Adipose tissue (tissue), 3 donors: ENCODE results near the gene ATP7B. TPM values are rescaled to one million over a fixed set of nuclear protein-coding genes. Genes with fewer than 3 reads are reported as not detected.
"Not testable (repeated sequence)": the region's sequence is repeated elsewhere in the genome, so short reads cannot be mapped to it uniquely, and the experiment has no call there.

Source experiments
- H3K27ac ChIP-seq: one replicate; pipeline ENCODE4 v1.5.1; 2013; ENCODE audit warnings: low read depth, low read length
- WGBS, 3 donors: extraction: QIAGEN DNeasy Blood & Tissue Kit; methylation state at CpG; one replicate each; pipeline ENCODE4 v1.1.7; 2013; 5-methylcytosine and 5-hydroxymethylcytosine counted together
- polyA plus RNA-seq, 3 donors: library from polyadenylated mRNA; stranded (reverse); fragments of 200-250 nt; gene quantifications; one replicate each; pipeline ENCODE4 v1.2.3, GENCODE V29; 2013
- donor health status: healthy with polysubstance abuse.
- donor health status: Bipolar disorder and iron deficiency.
- donor health status: healthy.

ATP7B gene
- polyA plus RNA-seq, 3 donors, result 1.3 to 3.2 (median 2.4) TPM

GRCh38 chr13:51914137-51914493 is 97.1 kb downstream of the ATP7B start:
- WGBS, 3 donors, result 71 to 77% (median 73%) methylated on average over 7 of the region's 7 CpGs
- no peak overlapping the region for H3K27ac ChIP-seq

DNA sequence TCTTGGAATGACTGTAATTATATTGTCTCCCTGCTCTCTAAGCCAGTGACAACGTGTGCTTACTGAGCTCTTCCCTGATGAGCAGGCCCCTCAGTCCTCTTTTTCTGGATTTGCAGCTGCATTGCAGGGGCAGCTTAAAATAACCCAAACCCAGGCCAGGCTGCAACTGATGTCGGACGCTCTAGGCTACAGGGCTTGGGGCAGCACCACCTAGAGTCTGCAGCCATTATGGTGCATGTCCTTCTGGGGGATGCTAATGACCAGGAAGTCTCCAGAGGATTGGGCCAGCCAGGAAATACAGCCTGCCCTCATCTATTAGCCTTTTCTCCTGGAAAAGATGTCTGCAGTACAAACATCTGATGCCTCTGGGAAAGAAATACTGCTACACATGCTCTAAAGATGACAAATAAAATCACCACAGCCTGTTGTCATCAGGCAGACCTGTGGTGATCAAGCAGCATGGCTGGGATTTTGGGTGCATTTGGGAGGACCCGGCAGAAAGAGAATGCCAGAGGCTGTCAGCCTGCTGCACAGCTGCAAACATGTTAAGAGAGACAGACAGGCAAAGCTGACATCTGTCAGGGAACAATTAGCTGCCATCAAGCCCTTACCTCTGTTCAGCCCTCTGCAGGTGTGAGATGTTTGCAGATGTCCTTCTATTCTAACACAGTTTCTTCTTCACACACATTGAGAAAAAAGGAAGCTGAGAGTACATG is 97.7 kb downstream of the ATP7B start:
- WGBS, 3 donors, result 59 to 73% (median 63%) methylated on average over 4 of the region's 4 CpGs
- H3K27ac ChIP-seq, result no peak overlapping the region

DNA sequence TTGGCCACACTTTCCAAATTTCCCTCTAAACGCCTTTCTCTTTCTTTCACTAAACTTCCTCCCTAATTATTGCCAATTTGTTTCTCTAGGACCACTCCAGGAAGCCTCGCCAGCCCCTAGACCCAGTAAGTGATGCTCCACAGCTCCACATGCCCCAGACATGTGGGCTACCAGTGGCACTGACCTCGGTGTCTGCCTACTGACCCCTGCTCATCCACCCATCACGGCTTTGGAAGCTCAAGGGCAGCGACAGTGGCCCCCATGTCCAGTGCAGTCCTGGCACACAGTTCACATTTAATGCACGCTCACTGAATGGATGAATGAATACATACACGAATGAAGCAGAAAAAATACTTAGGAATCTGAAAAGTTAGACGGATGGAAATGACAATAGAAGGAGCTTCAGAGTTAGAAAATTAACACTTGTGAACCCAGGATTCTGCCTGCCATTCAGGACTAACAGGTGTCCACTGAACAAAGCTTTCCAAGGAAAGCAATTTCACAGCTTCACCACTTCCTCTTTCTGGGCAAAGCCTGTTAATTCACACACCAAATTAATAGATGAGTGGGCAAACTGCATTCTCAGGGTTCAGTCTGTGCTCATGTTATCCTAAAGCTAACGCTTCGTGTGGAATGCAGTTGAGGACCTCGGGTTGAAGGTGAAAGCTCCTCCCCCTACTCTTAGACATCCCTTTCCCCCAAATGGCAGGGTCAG is 98.6 kb downstream of the ATP7B start:
- WGBS, 3 donors, result 68 to 73% (median 70%) methylated on average over 11 of the region's 11 CpGs
- no peak overlapping the region for H3K27ac ChIP-seq

- 62 to 74% (median 65%) methylated on average over 10 of the region's 10 CpGs for WGBS, 3 donors
- H3K27ac ChIP-seq, result no peak overlapping the region
These were observed 99.2 kb downstream of the ATP7B start for GRCh38 chr13:51912091-51912490.

DNA sequence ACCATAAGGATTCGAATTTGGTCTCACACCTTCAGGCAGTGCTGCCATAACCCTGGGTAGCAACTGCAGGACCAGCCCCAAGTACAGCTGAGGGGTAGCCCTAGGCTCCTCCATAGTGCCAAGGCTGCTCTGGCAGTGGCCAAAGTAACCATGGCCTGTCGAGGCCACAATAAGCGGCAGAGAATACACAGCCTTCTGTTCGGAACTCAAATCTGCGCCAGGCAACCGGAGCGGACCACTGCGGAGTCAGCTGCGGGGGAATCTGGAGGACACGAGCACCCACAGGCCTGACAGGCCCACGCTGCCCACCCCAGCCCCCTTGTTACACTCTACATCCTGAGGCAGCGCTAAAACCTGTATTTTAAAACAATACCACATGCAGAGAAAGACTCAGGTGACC is 100.7 kb downstream of the ATP7B start:
- WGBS, 3 donors, result 93 to 96% (median 95%) methylated on average over 12 of the region's 12 CpGs
- H3K27ac ChIP-seq, result no peak overlapping the region

- not testable (repeated sequence) for H3K27ac ChIP-seq
- WGBS, 3 donors, result 86 to 94% (median 88%) methylated on average over 5 of the region's 5 CpGs
These were observed 102.0 kb downstream of the ATP7B start for GRCh38 chr13:51909265-51909664.

- H3K27ac ChIP-seq, result no peak overlapping the region
These were observed 104.1 kb downstream of the ATP7B start for GRCh38 chr13:51907040-51907732.

GRCh38 chr13:51906581-51906980 is 104.7 kb downstream of the ATP7B start:
- WGBS, 3 donors, result 42 to 47% (median 42%) methylated on average over 3 of the region's 3 CpGs
- no peak overlapping the region for H3K27ac ChIP-seq

More at GRCh38 chr13:51907040-51907732, 104.1 kb downstream of the ATP7B start:
- 65 to 73% (median 72%) methylated on average over 8 of the region's 8 CpGs for WGBS, 3 donors

GRCh38 chr13:51905787-51906186 is 105.5 kb downstream of the ATP7B start:
- 79 to 94% (median 93%) methylated on average over 6 of the region's 6 CpGs for WGBS, 3 donors

GRCh38 chr13:51902776-51903175 is 108.5 kb downstream of the ATP7B start:
- WGBS, 3 donors, result 46 to 84% (median 74%) methylated on average over 4 of the region's 4 CpGs

More at GRCh38 chr13:51905787-51906186, 105.5 kb downstream of the ATP7B start:
- no peak overlapping the region for H3K27ac ChIP-seq

DNA sequence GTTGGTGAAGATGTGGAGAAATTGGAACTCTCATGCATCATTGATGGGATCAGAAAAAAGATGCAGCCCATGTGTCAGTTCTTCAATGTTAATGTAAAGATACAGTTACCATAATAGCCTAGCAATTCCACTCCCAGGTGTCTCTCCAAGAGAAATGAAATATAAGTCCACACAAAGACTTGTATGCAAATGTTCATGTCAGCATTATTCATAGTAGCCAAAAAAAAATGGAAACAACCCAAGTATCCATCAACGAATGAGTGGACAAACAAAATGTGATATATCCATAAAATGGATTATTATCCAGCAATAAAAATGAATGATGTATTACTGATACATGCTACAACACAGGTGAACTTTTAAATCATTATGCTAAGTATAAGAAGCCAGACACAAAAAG is 110.8 kb downstream of the ATP7B start:
- WGBS, 3 donors, result 63 to 84% (median 80%) methylated on average over 1 of the region's 1 CpG
- no peak overlapping the region for H3K27ac ChIP-seq

More at GRCh38 chr13:51902776-51903175, 108.5 kb downstream of the ATP7B start:
- H3K27ac ChIP-seq, result no peak overlapping the region

GRCh38 chr13:51895906-51896888 is 115.1 kb downstream of the ATP7B start:
- WGBS, 3 donors, result 44 to 47% (median 44%) methylated on average over 9 of the region's 9 CpGs
- no peak overlapping the region for H3K27ac ChIP-seq

DNA sequence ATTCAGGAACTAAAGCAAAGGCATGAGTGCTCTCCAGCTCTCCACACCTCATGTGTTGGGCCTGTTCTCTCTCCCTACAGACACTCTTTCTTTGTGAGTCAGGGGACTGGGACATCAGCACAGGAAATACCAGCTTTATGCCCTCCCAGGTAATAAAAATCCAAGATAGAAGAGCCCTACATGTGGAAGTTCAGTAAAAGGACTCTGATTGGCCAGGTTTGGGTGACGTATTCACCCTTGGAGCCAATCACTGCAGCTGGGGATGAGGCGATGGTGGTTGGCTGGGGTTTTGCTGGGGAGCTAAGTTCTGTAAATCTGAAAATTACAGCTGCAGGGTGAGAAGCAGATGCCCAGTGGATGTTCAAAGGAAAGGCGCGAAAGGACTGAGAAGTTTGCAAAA is 117.0 kb downstream of the ATP7B start:
- no peak overlapping the region for H3K27ac ChIP-seq
- WGBS, 3 donors, result 92 to 97% (median 96%) methylated on average over 4 of the region's 4 CpGs

DNA sequence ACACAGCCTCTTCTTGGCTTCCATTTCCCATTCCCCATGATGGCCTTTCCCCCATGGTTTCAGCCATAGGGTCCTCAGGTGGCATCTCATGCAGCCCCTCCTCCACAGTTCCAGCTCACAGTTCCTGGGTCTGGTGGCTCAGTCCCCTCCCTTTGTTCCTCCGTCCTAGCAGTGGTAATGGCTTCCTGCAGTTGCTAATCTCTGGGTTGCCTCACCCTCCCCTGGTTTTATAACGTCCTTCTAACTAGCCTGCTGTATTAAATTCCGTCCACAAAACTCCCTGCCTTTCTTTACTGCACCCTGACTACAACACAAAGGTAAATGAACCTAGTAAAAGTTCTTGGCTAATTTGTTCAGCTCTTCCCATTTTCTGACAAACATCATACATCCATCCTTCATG is 118.6 kb downstream of the ATP7B start:
- H3K27ac ChIP-seq, result no peak overlapping the region
- WGBS, 3 donors, result 45 to 76% (median 47%) methylated on average over 3 of the region's 3 CpGs

DNA sequence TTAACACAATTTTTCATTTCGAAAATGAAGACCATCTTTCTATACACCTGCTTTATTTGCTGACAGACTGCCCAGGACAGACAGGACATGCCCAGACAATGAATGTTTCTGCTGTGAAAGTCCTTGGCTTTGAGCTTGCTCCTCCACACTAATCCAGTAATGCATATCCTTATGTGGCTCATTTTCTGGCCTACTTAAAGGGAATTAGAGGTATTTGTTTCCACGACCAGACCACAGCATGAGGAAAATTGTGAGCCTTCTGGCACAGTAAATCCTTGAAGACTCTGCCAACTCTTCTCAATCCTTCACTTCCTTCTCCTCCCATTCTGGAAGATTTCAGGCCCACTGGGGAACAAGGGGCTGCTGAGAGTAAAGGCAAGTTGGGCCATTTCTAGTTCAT is 123.8 kb downstream of the ATP7B start:
- H3K27ac ChIP-seq, result no peak overlapping the region
- 74 to 79% (median 76%) methylated on average over 2 of the region's 2 CpGs for WGBS, 3 donors

DNA sequence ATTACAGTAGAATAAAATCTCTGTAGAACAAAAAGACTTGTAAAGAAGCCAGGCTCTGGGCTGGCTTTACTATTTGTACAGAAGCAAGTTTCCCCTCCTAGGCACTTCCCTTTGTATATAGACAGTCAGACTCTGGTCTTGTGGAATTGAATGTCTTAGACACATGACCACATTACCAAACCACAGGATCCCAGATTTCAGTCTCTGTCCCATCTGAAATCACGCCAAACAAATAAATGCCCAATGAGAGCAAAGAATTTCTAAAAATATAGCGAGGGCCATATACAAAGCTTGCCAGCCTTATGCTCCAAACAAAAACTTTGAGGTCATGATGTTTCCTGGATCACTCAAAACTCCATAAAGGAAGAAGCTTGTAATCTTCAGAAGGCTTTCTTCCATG is 125.6 kb downstream of the ATP7B start:
- 90 to 95% (median 94%) methylated on average over 2 of the region's 2 CpGs for WGBS, 3 donors
- no peak overlapping the region for H3K27ac ChIP-seq

DNA sequence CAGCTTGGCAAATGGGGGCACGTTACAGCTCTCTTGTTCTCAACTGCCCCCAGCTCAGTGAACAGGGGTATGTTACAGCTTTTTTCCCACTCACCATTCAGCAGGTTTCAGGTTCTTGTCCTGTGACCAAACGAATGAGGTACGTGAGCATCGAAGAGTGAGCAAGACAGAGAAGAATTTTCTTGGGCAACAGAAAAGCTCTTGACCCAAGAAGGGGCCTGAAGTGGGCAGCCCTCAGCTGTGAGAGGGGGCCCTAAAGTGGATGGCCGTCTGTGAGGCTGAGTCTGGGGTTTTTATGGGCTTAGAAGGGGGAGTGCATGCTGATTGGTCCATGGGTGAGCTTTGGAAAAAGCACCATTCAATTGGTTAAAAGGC is 128.0 kb downstream of the ATP7B start:
- 71 to 75% (median 73%) methylated on average over 5 of the region's 5 CpGs for WGBS, 3 donors
- H3K27ac ChIP-seq, result no peak overlapping the region
